ENCODE results near the gene NACAD.

The NACAD gene

DNA sequence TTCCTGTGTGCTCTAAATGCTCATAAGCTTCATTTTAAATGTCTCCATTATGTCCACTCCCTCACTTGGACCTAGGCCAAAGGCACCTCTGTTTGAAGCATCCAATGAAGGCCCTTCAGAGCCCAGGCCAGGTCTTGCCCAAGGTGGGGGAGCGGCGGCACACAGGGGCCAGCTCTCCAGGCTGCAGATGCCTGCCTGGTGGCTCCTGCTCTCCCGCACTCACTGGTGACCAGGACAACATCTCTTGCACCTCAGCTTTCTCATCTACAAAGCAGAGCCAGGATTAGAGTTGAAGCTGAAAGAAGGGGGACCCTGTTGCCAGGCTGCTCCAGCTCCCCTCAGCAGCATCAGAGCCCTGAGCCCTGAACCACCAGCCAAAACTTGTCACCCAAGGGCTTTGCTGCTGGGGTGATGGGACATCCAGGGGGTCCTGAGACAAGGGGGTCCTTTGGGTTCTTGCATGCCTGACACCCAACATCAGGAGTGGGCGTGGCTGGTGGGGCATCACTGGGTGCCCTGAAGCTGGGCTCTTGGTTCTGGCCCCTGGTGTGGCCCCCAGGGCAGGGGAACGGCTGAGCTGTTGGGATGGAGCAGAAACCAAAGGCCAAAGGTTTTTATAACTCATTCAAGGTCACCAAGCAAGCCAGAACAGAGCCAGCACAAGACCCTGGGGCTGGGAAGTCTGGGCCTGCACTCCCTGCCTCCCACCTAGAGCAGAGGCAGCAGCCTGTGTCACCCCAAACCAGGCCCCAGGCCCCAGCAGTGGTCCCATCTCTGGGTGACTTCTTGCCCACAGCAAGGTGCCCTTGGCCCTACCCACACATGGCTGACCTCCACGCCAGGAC is 1.2 kb downstream of the NACAD start:
- DNase-seq, result no peak

DNA sequence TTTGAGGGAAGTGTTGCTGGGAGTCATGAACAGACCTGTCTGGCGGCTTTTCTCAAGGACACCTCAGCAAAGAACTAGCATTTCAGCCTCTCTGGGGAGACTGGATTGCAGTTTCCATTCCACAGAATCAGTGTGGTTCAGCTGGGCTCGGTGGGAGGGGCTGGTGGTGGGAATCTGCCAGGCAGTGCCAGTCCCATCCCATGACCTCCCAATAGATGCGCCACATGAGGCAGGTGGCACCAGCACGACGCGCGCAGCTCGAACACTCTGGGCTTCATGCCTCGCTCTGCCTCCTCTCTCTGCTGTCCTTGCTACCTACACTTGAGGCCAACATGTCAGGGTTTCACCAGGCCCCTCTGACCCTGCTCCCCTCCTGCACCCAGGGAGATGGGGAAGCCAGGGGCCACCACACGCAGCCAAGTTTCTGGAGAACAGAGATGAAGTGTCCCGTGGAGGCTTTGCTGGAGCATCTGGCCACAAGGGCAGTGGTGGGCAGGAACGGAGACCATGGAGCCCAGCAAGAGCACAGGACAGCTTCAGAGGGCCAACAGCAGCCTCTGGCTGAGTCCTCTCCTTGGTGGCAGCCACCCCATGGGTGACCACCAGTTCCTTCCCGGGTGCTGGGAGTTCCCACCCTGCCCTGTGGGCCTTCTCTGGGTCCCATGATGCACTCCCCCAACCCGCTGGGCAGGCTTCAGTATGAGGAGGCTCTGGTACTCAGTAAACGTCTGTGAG is 2.3 kb downstream of the NACAD start:
- no peak for DNase-seq

DNA sequence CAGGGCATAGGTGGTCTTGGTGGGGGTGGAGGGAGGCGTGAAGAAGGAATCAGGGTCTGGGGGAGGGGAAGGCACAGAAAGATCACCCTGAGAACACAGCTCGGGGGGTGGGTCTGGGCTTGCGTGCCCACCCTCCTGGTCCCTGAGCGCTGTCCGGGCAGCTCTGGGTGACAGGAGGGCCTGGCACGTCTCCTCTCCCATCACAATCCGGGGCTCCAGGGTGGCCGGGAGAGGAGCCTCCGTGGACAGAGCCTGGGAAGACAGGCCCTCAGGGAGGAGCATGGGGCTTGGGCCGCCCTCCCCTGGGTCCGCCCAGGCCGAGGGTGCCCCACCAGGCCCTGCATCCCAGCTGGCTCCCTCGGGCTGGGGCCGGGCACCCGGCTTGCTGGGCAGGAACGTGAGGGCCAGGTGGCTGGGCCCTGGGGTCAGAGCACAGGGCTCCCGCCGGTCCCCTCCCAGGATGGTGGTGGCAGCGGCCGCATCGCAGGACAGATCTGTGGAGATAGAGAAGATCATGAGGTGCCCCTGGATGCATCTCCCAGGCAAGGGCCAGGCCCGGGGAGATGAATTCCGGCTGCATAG is 3.1 kb downstream of the NACAD start:
- no peak for DNase-seq

DNA sequence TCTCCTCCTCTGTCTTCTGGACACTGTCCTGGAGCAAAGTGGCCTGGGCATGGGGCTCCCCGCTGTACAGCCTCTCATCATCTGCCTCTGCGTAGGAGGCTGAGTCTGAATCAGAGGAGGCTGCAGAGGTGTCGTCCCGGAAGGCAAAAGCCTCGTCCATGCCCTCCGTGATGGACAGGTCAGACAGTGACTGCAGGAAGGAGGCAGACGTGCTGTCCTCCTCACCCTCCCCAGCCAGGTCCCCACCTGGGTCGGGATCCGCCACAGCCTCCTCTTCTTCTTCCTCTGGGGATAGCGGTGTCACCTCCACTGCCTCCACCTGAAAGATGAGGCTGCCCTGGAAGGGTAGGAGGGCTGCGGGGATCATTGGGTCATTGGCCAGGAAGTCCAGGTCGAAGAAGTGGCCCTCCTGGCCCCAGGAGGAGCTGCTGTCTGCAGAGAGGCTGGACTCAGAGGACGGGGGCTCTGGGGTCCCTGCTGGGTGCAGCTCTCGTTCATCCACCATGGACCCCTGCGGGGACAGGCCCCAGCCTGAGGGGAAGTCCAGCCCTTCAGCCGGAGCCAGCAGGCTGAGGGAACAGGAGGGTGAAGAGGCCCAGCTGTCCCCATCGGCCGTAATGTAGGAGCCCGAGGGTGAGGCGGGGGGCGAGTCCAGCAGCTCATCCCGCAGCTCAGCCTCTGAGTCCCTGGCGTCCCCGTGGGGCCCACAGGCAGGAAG is 3.7 kb downstream of the NACAD start:
- DNase-seq, result no peak

DNA sequence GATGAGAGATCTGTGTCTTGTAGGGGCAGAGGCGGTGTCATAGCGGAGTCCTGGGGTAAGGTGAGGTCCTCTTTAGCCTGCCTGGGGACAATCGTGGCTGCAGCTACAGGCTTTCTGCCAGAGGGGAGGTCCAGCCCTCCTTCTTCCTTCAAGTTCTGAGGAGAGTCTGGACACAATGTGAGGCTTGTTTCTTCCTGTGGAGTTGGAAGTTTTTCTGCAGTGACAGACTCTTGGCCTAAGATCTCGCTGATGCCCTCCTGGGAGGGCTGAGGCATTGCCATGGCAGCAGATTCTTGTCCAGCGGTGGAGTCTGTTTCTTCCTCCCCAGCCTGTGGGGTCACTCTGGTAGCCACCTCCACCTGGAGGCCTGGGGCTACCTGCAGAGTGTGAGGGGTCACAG is 4.4 kb downstream of the NACAD start:
- DNase-seq, result no peak

DNA sequence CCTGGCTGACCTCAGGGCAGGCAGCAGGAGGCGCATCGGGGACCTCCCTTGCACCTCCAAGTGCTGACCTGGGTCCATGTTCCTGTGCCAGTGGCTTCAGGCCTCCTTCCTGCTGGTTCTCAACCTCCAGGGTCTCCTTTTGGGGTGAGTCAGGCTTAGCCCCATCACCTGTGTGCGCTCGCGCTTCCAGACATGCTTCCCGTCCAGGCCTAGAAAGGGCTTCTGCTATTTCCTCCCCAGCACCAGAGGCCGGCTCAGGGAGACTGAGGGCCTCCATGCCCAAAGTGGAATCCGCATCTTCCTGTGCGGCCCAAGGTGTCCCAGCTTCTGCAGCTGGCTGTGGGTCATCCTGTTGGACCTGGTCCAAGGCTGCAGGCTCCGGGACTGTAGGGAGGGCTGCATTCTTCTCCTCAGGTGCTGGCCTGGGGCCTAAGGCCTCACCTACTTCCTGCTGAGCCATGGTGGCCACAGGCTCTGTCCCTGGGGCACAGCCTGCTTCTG is 5.9 kb downstream of the NACAD start:
- no peak for DNase-seq

DNA sequence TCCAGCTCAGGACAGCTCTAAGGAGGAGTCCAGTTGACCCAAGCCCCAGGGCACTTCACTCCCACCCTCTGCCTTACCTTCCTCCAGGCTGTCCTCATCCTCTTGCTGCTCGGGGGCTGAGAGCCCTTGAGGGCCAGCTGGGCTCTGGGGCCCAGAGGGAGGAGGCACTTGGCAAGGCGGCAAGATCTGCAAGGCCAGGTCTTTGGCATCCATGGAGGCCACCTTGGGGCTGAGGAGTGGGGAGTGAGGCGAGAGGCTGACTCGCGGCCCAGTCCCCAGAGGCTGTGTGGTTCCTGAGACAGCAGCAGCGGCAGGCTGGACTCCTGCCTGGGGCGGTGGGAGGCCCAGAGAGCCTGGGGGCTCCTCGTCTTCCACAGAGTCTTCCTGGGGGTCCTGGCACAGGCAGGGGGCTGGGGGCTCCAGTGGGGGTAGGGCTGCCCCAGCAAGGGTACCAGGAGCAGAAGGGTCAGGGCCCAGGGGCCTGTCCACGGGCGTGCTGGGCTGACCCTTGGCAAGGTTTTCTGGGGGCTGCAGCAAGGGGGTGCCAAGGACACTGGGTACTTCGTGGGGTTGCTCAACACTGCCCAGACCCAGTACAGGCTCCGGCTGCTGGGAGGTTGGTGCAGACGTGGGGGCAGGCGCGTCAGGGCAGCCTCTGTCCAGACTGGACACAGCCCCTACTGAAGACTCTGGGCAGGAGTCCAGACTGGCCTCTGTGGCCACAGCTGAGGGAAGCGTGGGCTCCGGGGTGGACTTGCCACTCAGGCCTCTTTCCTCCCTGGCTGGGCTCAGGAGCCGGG is 6.5 kb downstream of the NACAD start:
- no peak for DNase-seq

DNA sequence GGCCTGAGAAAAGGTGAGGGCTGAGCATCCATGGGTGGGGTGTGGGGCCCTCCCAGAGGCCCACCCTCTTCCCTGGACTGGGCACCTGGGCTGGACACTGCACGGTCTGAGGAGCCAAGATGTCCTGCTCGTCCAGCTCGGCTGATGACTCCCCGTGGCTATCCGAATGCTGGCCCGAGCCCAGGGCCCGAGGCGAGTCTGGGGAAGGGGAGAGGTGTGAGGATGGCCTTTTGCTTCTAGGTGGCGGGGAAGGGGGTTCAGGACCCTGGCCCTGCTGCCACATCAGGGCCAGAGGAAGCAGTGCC is 7.1 kb downstream of the NACAD start:
- no peak for DNase-seq

DNA sequence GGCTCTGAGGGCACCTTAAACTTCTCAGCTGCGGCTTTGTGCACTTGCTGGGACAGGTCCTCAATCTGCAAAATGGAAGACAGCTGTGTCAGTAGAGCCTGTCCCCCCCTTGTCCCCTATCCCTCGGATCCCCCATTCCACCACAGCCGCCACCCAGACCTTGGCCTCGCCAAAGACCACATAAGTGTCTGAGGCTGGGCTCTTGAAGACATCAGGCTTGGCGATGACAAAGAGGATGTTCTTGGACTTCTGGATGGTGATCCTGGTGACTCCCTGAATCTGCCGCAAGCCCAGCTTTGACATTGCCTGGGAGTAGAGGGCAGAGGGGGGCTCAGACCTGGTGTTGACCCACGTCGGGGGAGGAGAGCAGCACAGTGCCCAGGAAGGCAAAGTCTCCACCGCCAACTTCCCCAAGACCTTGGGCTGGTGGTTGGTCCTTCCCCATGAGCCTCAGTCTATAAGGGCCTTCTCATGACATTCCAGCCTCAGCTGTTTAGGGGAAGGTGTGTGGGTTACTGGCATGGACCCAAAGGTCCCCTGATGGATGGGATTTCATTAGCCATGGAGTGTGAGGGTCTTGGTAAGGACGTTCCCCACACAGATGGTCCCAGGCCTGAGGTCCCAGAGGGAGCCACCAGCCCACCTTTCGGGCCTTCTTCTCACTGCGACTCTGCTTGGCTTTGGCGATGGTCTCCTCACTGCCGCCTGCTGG is 7.7 kb downstream of the NACAD start:
- DNase-seq, result no peak

DNA sequence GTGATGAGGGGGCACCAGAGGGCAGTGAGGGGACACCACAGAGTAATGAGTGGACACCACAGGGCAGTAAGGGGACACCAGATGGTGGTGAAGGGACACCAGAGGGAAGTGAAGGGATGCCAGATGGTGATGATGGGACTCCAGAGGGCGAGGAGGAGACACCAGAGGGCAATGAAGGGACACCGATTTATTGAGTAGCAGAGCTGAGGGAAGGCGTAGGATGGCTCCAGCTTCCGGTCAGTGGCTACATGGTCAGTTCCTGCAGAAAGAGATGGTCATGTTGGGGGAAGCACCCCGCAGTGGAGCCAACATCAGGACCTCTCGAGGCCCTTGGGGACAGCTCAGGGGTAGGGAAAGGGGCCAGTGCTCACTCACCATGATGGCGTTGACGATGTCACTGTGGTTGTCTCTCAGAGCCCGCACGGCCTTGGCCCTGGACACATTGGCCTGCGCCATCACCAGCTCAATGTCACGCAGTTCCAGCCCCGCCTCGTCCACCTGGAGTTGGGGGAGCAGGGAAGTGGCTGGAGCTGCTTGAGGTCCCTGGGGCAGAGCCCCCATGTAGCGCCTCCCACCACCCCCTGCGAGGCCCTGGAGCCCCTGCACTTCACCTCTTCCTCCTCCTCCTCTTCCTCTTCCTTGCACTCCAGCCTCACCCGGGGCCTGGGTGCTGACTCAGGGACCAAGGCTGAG is 8.4 kb downstream of the NACAD start:
- DNase-seq, result no peak

DNA sequence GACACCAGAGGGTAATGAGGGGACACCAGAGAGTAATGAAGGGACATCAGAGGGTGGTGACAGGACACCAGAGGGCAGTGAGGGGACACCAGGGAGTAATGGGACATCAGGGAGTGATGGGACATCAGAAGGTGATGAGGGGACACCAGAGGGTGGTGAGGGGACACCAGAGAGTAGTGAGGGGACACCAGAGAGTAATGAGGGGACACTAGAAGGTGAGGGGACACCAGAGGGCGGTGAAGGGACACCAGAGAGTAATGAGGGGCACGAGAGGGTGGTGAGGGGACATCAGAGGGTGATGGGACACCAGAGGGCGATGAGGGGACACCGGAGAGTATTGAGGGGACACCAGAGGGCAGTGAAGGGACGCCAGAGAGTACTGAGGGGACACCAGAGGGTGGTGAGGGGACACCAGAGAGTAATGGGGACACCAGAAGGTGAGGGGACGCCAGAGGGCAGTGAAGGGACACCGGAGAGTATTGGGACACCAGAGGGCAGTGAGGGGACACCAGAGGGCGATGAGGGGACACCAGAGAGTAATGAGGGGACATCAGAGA is 10.6 kb downstream of the NACAD start:
- no peak for DNase-seq

DNA sequence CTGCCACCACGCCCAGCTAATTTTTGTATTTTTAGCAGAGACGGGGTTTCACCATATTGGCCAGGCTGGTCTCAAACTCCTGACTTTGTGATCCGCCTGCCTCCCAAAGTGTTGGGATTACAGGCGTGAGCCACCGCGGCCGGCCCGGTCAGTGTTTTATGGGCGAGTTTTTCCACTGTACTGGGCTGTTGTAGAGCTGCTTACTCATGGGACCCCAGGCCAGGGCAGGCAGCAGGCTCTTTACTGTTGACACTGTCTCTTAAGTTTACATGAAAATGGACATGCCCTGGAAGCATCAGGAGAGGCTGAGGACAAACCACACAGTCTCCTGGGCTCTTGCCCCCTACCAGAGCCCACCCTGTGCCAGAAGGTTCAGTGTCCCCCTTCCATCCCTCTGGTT is 11.2 kb downstream of the NACAD start:
- DNase-seq, result no peak

DNA sequence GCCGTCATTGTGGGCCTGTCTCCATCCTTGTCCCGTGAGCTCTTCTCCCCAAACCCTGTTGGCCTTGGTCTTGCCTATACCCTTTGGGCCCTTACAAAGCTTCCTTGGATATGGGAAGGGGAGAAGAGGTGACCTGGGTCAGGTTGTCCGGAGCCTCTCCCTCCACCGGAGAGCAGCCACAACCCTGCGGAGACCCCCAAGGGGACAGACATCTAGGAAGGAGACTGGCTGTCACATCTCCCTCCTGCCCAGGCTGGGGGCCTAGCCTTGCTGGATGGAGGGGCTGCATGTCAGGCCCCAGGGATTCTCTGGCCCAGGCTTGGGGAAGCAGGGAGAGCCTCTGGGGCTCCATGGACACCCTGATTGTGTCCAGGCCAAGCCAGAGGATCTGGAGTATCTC is 11.8 kb downstream of the NACAD start:
- DNase-seq, result no peak

DNA sequence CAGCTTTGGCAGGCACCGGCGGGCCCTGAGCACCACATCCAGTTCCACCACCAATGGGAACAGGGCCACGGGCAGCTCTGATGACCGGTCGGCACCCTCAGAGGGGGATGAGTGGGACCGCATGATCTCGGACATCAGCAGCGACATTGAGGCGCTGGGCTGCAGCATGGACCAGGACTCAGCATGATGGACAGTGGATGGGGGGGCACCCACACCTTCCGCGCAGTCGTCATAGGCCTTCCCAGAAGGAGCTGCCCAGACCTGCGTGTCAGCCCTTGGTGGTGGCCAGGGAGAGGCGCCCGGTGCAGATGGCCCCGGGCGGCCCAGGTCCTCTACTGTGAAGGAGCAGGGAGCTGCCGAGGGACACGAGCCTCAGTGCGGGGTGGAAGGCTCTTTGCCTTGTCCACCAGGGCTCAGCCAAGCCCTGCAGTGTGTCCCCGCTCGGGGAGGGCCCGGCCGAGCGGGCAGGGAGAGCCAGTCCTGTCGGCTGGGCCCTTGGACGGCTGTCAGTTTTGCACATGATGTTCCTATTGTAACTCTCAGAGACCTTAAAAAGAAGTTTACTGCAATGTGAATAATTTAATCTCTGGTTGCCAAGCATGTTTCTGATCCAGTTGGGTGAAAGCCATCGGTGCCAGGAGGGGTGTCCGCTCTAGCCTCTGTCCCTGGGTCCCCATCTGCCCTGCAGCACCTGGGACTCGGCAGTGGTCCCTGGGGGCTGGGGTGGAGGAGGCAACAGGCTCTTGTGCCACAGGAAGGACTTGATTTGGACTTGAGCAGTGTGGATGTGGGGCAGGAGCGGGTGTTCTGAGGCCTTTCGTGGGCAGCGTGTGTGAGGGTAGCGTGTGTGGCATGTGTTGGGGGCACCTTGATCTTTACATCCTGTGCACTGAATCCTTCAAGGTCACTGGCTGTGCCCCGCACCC is 12.6 kb downstream of the NACAD start:
- no peak for DNase-seq

DNA sequence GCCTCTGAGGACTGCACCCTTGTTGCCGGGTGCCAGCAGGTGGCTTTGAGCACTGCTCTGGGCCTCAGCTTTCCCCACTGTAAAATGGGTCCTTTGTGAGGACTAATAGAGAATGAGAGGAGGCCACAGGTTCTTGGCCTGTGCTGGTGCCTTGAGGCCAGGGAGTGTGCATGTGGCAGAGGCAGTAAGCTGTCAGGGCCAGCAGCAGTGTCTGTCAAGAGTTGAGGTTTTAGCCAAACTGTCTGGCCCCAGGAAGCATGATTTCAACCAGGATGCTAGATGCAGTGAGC is 13.5 kb downstream of the NACAD start:
- no peak for DNase-seq

DNA sequence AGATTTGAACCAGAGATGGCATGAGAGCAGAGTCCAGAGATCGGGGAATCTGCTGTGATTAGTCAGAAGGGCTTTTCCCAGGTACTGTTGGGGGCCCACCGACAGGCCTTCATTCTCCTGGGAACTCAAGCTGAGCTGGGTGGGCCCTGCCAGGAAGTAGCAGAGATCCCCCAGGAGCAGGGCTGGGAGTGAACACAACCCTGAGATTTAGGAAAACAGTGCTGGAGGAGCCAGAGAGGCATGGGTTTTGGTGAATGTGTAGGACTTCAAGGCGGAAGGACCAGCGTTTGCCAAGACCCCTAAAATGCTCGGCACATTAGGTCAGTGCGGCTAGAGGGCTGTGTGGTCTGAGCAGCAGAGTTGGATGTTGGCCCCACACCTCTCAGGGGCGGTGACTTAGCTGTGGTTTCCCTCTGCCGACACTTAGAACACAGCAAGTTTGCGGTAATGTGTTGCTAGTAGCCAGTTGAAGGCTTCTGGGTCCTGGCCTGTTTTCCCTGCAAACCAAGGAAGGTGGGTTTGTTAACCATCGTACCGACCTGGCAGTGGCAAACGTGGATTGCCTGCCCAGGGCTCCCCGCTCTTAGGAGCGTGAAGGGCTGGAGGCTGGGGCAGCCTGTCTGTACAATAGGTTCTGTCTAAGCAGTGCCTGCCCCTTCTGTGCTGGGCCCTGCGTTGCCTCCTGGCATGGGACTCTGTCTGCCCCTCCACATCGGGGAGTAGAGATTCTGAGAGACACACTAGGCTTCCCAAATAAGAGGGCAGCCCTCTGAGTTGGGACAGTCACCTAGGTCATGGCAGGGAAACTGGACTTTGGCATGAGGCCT is 14.0 kb downstream of the NACAD start:
- DNase-seq, result no peak

DNA sequence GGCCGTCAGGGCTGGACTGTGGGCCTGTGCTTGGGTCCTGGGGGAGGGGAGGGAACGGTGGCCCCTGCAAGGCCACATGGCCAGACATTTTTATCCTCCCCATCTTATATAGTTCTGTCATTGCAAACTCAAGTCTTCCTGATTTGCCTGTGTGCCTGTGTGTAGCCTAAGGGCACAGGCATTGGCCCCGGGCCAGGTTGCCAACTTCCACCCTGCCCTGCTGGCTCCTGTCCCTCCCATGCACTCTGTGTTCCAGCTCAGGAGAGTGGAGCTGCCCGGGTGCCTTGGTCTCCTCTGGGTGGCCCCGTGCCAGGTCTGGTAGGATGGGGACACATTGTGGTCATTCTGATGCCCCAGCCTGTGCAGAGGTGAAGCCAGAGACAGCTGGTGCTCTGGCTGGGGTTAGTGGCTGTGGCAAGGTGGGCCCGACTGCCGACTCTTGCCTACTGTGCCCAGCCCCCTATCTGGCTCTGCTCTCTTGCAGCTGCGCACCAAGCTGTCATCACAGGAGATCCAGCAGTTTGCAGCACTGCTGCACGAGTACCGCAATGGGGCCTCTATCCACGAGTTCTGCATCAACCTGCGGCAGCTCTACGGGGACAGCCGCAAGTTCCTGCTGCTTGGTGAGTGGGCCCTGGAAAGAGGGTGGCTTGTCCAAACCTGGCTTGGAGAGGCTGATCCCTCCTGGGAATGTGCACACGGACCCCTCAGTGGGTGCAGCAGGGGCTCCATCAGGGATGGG is 14.8 kb downstream of the NACAD start:
- no peak for DNase-seq

DNA sequence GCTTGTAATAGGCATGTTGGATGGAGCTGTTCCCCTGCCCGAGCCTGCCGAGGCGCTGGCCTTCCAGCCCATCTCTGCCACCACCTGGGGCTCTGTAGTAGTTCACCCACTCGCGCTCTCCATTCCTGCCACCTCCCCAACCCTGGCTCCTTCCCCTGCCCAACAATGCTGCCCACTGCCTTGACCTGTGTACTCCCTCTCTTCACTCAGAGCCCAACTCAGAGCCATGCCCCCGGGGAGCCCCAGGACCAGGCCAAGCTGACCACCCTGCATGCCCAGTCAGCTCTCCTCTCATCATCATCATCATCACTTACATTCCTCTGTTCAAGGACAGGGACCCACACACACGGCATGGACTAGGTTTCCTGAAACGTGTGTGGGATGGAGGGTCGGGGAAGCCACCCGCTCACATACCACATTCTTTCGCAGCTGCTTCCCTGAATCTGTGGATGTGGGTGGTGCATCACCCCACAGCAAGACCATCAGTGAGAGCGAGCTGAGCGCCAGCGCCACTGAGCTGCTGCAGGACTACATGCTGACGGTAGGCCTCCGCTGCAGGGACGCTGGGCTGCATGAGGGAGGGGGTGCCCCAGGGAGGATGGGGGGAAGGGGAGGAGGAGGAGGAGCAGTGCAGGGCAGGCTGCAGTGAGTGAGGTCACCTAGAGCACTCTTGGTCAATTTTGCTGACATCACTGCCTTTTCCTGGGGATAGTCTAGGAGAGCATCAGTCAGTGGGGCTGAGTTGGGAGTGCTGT is 15.6 kb downstream of the NACAD start:
- DNase-seq, result no peak
